GM12872 (cell line): ENCODE results near the gene UBTF.
A peak's percentile ranks its signal among the peaks of the same experiment; 100 is the strongest.

Source experiments
- CTCF ChIP-seq: IDR thresholded peaks from 3 replicates; pipeline ENCODE4 v1.5.1; 2011; ENCODE audit warnings: low read depth, mild to moderate bottlenecking, low read length, moderate library complexity; ENCODE audit not compliant: insufficient read depth

Gene UBTF

DNA sequence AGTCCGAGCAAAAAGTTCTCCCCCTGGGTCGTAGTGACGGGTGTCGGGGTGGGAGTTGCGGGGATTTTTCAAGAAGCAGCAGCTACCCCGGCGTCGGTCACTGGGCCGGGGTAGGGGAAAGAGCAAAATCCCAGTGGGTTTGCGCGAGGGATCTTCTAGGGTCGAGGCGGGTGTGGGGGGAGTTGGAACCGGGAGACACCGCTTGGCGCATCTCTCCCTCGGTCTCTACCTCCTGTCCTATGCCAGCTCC lies 2.3 kb upstream of the UBTF start:
- TF ChIP-seq CTCF, result no peak

- TF ChIP-seq CTCF, result 0 out of 3 replicates have a peak, but pooled peaks have one; percentile 5
Measured at GRCh38 chr17:44221084-44221861, 1.8 kb upstream of the UBTF start.

DNA sequence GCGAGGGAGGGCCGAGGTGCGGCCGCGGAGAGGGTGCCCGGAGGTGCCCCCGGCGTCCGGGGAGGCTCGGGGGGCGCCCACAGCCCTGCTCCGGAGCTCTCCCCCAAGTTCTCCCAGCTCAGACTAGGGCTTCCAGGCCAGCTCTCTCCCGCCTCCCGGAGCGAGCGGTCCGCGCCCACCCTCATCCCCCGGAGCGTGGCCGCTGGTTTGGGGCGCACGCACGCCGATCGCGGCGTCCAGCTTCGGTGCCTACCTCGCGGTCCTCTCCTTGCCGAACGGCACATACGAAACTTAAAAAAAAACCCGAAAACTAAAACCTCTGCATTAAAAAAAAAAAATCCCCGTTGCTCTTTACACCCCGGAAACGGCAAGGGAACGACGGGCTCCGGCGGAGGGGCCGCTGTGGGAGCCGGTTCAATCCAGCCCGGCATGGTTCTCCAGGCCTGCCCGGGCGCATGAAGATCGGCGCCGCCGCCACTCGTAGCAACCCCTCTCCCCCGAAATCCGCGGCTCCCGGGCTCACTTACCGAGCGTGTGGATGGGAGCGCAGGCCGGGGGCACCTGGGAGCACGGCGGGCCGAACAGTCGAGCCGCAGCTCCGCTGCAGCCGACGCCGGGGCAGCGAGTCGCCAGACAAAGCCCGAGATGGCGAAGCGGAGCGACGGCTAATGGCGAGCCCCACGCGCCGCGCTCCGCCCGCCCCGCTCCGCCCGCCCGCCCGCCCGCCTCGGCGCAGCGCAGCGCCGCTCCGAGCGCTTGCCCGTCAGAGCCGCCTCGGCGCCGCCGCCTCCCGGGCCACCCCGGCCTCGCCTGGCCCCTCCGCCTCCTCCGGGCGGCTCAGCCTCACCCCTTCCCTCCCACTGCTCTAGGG lies 973 bp upstream of the UBTF start:
- no peak for TF ChIP-seq CTCF

GRCh38 chr17:44219108-44219615 lies 313 bp downstream of the UBTF start:
- TF ChIP-seq CTCF, result peak; percentile 59; the same call in 2 of the 3 replicates

- TF ChIP-seq CTCF, result peak; percentile 64
Measured at GRCh38 chr17:44218344-44219107, 949 bp downstream of the UBTF start.

DNA sequence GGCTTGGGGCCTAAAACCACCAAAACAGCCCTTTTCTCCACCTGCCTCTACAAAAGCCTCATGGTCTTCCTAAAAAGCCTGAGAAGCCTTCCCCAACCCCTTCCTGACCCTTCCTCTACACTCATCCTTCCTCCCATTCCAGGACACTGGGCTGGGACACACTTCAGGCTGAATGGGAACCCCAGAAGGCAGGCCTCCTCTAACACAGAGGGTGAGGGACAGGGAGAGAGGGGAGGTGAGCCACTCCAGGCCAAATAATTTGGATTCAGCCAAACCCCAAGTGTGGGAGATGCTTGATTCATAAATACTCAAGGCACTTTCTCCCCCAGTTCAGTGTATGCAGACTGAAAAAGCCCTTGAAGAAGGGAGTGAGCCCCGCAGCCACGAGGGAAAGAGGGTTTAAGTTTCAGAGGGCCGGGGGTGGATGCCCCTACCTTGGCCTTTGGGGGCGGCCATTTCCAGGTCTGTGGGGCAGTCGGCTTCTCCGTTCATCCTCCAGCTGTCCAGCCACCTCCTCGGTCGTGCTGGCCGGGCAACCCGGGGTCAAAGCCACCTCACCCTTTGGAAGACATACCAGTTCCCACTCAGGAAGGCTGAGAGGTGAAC lies 1.6 kb downstream of the UBTF start:
- TF ChIP-seq CTCF, result no peak

- TF ChIP-seq CTCF, result no peak
Measured at GRCh38 chr17:44216694-44217093, 2.8 kb downstream of the UBTF start.
